Measurements from ENCODE around the gene QSOX1.
A peak's percentile ranks its signal among the peaks of the same experiment; 100 is the strongest.

QSOX1 gene

GRCh38 chr1:180151508-180151907 is 3.2 kb upstream of the QSOX1 start:
- peak; percentile 75 for DNase-seq (ENCODE audit: low spot score)

GRCh38 chr1:180152588-180152987 is 2.1 kb upstream of the QSOX1 start:
- no peak for DNase-seq (ENCODE audit: low spot score)

- DNase-seq (ENCODE audit: low spot score): no peak
These were observed 1.6 kb upstream of the QSOX1 start for GRCh38 chr1:180153032-180153431.

GRCh38 chr1:180154003-180154324 is 705 bp upstream of the QSOX1 start:
- DNase-seq (ENCODE audit: low spot score): no peak

- peak; percentile 40 for DNase-seq (ENCODE audit: low spot score)
These were observed 563 bp downstream of the QSOX1 start for GRCh38 chr1:180155182-180155682.

- DNase-seq (ENCODE audit: low spot score): no peak
These were observed 1.5 kb downstream of the QSOX1 start for GRCh38 chr1:180156201-180156600.

- peak; percentile 69 for DNase-seq (ENCODE audit: low spot score)
These were observed 2.0 kb downstream of the QSOX1 start for GRCh38 chr1:180156631-180157091.

GRCh38 chr1:180157108-180157507 is 2.4 kb downstream of the QSOX1 start:
- peak; percentile 61 for DNase-seq (ENCODE audit: low spot score)

GRCh38 chr1:180157576-180158057 is 2.9 kb downstream of the QSOX1 start:
- peak; percentile 4 for DNase-seq (ENCODE audit: low spot score)

GRCh38 chr1:180158149-180159147 is 3.8 kb downstream of the QSOX1 start:
- peak; percentile 1 for DNase-seq (ENCODE audit: low spot score)

GRCh38 chr1:180160357-180160756 is 5.7 kb downstream of the QSOX1 start:
- peak; percentile 1 for DNase-seq (ENCODE audit: low spot score)

- no peak for DNase-seq (ENCODE audit: low spot score)
These were observed 8.4 kb downstream of the QSOX1 start for GRCh38 chr1:180163041-180163440.

- DNase-seq (ENCODE audit: low spot score): no peak
These were observed 10.4 kb downstream of the QSOX1 start for GRCh38 chr1:180165096-180165495.

GRCh38 chr1:180165509-180166435 is 11.1 kb downstream of the QSOX1 start:
- no peak for DNase-seq (ENCODE audit: low spot score)

GRCh38 chr1:180166436-180166800 is 11.7 kb downstream of the QSOX1 start:
- no peak for DNase-seq (ENCODE audit: low spot score)

- no peak for DNase-seq (ENCODE audit: low spot score)
These were observed 12.5 kb downstream of the QSOX1 start for GRCh38 chr1:180167021-180167701.

- DNase-seq (ENCODE audit: low spot score): no peak
These were observed 13.2 kb downstream of the QSOX1 start for GRCh38 chr1:180167721-180168467.

- peak; percentile 54 for DNase-seq (ENCODE audit: low spot score)
These were observed 14.3 kb downstream of the QSOX1 start for GRCh38 chr1:180168786-180169639.

GRCh38 chr1:180169640-180170195 is 15.0 kb downstream of the QSOX1 start:
- no peak for DNase-seq (ENCODE audit: low spot score)
